WERI-Rb-1 (cell line): ENCODE measurements around the gene PRX.

Experiments used
- DNase-seq: peaks from one replicate; pipeline ENCODE4 v3.0.0-alpha.2; 2020
- H3K27ac ChIP-seq: fragments of 250-450 bp; sonication (Bioruptor Pico); 2 replicates; pipeline ENCODE4 v1.5.1; 2020; ENCODE audit warnings: mild to moderate bottlenecking, moderate library complexity
- H3K27me3 ChIP-seq: fragments of 250-450 bp; sonication (Bioruptor Pico); 2 replicates; pipeline ENCODE4 v1.5.1; 2021; ENCODE audit warnings: mild to moderate bottlenecking, low read depth, moderate library complexity; ENCODE audit not compliant: insufficient read depth, severe bottlenecking
- H3K36me3 ChIP-seq: fragments of 250-450 bp; sonication (Bioruptor Pico); 2 replicates; pipeline ENCODE4 v1.5.1; 2020; ENCODE audit warnings: mild to moderate bottlenecking, moderate library complexity
- H3K4me3 ChIP-seq: 2 replicates; pipeline ENCODE4 v1.5.1; 2011; ENCODE audit warnings: low read depth, mild to moderate bottlenecking, control low read depth, low read length
- H3K9me3 ChIP-seq: fragments of 250-450 bp; sonication (Bioruptor Pico); 2 replicates; pipeline ENCODE4 v1.5.1; 2021; ENCODE audit warnings: mild to moderate bottlenecking, moderate library complexity; ENCODE audit not compliant: severe bottlenecking
- CTCF ChIP-seq: IDR thresholded peaks from 2 replicates; pipeline ENCODE4 v1.5.1; 2011; ENCODE audit warnings: low read depth, mild to moderate bottlenecking, control low read depth, inconsistent platforms, low read length

PRX gene

GRCh38 chr19:40413291-40413845, at the start of gene PRX:
TSS of gene PRX (minus strand) at chr19:40413378. CDS start at chr19:40407932, 5,446 bp downstream.
- H3K27ac ChIP-seq, result no peak within 1 kb of the TSS
- no peaks in the 10 kb centered on the region for H3K36me3 ChIP-seq
- no peak for TF ChIP-seq CTCF
- peak; percentile 77 for DNase-seq
- no peaks in the 10 kb centered on the region for H3K27me3 ChIP-seq
- H3K9me3 ChIP-seq, result no peaks in the 10 kb centered on the region
- no peak within 1 kb of the TSS for H3K4me3 ChIP-seq

- no peak for TF ChIP-seq CTCF
- Histone ChIP-seq H3K4me3 (no peak overlapping the region), H3K27me3 (peaks cover 3% of the 10 kb centered on the region), H3K9me3 (no peaks in the 10 kb centered on the region), H3K27ac (no peak overlapping the region), H3K36me3 (no peaks in the 10 kb centered on the region)
- DNase-seq, result no peak
Measured at GRCh38 chr19:40461669-40462221, 48.6 kb upstream of the PRX start.

- no peaks in the 10 kb centered on the region for H3K36me3 ChIP-seq
- H3K4me3 ChIP-seq, result no peak overlapping the region
- no peak overlapping the region for H3K27ac ChIP-seq
- H3K9me3 ChIP-seq, result no peaks in the 10 kb centered on the region
- DNase-seq, result no peak
- H3K27me3 ChIP-seq, result no peaks in the 10 kb centered on the region
- no peak for TF ChIP-seq CTCF
Measured at GRCh38 chr19:40460185-40460584, 47.0 kb upstream of the PRX start.

GRCh38 chr19:40458597-40458974, 45.4 kb upstream of the PRX start:
- no peak for TF ChIP-seq CTCF
- H3K27ac ChIP-seq, result no peak overlapping the region
- no peak for DNase-seq

GRCh38 chr19:40457953-40458596, 44.9 kb upstream of the PRX start:
- no peaks in the 10 kb centered on the region for H3K27me3 ChIP-seq
- no peak for TF ChIP-seq CTCF
- H3K4me3 ChIP-seq, result no peak overlapping the region
- no peak overlapping the region for H3K27ac ChIP-seq
- peaks cover 2% of the 10 kb centered on the region for H3K9me3 ChIP-seq
- no peak for DNase-seq
- H3K36me3 ChIP-seq, result no peaks in the 10 kb centered on the region

More at GRCh38 chr19:40458597-40458974, 45.4 kb upstream of the PRX start:
- no peaks in the 10 kb centered on the region for H3K27me3 ChIP-seq
- H3K36me3 ChIP-seq, result no peaks in the 10 kb centered on the region
- no peak overlapping the region for H3K4me3 ChIP-seq
- no peaks in the 10 kb centered on the region for H3K9me3 ChIP-seq
